ENCODE measurements around the gene KIF21A.

The KIF21A gene

GRCh38 chr12:39267886-39268285, 175.0 kb downstream of the KIF21A start:
- no peak for DNase-seq (ENCODE audit: low read depth, low spot score)
- no peak overlapping the region for H3K4me3 ChIP-seq
- no peaks in the 10 kb centered on the region for H3K9me3 ChIP-seq (ENCODE audit: low read depth, low read length)
- no peak overlapping the region for H3K27ac ChIP-seq
- no peak overlapping the region for H3K9ac ChIP-seq (ENCODE audit: insufficient read length)
- H3K36me3 ChIP-seq (ENCODE audit: insufficient read depth, low read length) = no peaks in the 10 kb centered on the region
- TF ChIP-seq EZH2 (IDR thresholded peaks at IDR 0.05) (no peak), POLR2AphosphoS5 (IDR thresholded peaks at IDR 0.05; ENCODE audit: borderline replicate concordance, low read depth, low read length) (no peak), FOXP2 (optimal IDR thresholded peaks at IDR 0.05; ENCODE audit: control extremely low read depth, extremely low read length, insufficient read depth) (no peak)

- H3K4me3 ChIP-seq = no peak overlapping the region
- TF ChIP-seq FOXP2 (optimal IDR thresholded peaks at IDR 0.05; ENCODE audit: control extremely low read depth, extremely low read length, insufficient read depth) (no peak), EZH2 (IDR thresholded peaks at IDR 0.05) (no peak), POLR2AphosphoS5 (IDR thresholded peaks at IDR 0.05; ENCODE audit: borderline replicate concordance, low read depth, low read length) (no peak)
- no peak for DNase-seq (ENCODE audit: low read depth, low spot score)
- H3K27ac ChIP-seq = no peak overlapping the region
- no peak overlapping the region for H3K9ac ChIP-seq (ENCODE audit: insufficient read length)
- no peaks in the 10 kb centered on the region for H3K36me3 ChIP-seq (ENCODE audit: insufficient read depth, low read length)
- H3K9me3 ChIP-seq (ENCODE audit: low read depth, low read length) = no peaks in the 10 kb centered on the region
Measured at GRCh38 chr12:39252628-39253027, 190.3 kb downstream of the KIF21A start.
